NCI-H2227 (cell line): ENCODE results near the gene FRY.
A peak's percentile ranks its signal among the peaks of the same experiment; 100 is the strongest.

ENCODE experiments used
- DNase-seq: peaks from one replicate; lab custom pipeline; 2025; ENCODE audit not compliant: unreplicated experiment; lab: John Stamatoyannopoulos, UW

Gene FRY

DNA sequence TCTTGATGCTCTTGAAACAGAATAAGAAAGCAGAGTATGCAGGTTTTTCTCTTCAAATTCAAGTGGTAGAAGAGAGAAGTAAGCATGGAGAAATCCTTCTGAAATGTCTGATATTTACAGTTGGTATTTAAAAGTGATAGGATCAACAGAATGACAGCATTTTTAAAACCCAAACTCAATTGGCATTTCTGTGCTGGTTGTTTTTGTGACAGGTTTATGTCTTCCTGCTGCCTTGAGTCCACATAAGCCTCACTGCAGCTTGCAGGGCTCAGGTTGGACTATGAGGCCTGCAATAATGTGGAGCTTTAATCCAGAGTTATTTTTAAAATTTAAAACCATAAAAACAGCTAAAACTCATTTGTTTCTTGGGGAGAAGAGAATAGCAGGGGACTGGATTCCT, 178.5 kb downstream of the FRY start:
- DNase-seq, result no peak

DNA sequence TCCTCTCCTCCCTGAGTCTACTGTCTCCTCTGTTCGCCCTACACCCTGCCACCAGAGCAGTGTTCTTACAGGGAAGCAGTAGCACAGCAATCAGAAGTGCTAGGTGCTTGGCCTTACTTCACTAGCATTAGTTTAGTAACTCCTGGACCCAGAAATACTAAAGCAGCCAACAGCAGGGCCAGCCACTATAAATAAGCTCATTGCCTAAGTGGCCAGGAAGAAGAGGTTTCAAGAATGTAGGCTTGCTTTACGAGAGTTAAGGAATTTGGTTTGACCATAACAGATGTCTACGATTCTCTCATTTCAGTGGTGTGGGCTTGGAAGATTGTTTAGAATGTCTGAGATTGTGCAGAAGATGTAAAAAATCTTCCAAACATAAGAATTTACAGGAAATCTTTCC, 180.2 kb downstream of the FRY start:
- DNase-seq, result no peak

DNA sequence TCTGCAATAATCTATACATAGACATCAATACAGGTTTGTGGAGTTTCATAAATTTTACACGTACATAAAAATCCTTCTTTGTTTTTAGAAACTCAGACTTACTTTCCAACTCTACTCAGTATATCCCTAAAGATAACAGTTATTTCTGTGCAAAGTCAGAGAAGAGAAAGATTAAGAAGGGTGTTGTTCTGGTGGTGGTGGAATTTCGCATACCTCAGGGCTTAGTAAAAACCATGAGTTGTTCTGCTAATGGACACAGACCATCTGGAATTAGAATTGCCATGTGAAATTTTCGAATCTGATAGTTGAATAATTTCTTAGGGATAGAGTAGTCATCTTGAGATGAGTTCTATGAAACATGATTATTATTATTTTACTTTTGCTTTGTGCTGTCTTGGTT, 180.8 kb downstream of the FRY start:
- DNase-seq, result no peak

DNA sequence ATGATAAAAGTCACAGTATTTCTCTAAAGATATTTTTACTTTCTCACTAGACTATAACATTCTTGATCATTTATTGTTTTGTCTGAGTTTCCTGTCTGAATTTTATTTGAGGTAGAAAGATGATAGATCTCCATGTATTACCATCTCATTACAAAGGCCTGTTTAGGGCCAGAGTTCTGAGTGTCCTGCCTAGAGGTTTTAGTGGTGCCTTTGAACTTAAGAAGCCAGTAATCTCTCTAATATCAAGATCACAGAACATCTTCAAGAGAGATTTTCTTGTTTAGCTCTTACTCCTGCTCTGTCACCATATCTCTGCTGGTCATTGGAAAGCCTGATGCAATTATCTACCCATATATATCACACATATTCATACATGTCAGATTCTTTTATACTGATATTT, 182.1 kb downstream of the FRY start:
- no peak for DNase-seq

DNA sequence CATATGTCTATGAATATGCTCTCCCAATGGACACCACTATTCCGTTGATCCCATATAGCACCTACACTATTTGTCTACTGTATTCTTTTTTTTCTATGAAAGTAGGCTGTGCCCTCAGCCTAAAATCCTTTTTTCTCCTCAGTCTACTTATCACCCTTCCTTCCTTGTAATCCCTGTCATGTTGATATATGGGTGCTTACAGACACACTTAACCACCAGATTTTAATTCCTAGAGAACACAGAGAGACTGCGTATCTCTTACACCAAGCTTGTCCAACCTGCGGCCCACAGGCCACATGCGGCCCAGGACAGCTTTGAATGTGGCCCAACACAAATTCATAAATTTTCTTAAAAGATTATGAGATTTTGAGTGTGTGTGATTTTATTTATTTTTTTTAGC, 182.5 kb downstream of the FRY start:
- no peak for DNase-seq

DNA sequence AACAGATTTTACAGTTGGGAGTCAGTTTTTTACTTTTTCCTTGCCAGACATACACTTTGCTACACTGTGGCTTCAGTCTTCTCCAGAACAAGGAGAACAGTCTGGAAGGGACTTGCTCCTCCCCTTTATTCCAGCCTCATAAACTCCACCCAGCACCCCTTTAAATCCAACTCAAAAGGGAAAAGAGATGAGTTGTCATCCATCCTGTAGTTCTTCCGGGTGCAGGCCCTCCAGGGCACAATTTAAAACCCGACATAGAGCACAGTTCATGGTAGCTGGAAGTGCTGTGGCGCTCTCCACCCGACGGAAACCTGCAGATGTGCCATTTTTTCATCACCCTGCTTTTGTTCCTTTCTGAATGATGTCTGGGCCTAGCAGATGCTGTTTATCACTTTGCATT, 184.7 kb downstream of the FRY start:
- no peak for DNase-seq

DNA sequence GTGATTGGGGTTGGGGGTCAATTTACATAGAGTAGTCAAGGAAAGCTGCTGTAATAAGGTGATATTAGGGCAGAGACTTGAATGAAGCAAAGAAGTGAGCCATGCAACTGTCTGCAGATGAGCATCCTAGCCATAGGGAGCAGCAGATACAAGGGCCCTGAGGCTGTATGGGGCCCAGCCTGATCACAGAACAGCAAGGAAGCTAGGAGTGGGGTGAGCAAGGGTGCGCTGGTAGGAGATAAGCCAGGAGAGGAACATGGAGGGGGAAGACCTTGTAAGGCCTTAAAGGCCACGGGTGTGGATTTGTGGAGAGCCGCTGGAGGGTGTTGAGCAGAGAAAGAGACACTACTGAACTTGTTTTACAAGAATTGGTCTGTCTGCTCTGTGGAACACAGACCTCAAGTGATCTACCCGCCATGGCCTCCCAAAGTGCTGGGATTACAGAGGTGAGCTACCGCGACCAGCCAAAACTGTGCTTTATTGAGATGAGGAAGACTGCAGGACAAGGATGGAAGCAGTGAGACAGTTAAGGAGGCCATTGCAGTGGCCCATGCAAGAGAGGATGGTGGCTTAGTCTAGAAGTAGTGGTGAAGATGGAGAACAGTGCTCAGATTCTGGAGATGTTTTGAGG, 190.6 kb downstream of the FRY start:
- DNase-seq, result no peak

DNA sequence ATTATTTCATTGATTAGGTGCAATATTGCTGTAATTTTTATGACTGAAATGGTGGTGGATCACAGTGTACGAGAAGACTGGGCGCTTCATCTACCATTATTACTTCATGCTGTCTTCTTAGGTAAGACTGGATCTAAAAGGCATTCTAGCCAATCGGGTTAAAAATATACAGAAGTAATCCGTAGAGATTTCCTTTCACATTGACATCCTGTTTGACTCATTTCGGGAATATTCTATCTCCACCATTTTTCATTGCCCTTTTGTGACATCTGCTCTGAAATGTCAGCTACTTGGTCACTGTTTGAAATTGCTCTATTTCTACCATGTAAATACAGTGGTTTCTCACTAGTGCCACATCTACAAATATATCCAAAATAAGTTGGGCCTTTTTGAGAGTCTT, 193.3 kb downstream of the FRY start:
- no peak for DNase-seq

DNA sequence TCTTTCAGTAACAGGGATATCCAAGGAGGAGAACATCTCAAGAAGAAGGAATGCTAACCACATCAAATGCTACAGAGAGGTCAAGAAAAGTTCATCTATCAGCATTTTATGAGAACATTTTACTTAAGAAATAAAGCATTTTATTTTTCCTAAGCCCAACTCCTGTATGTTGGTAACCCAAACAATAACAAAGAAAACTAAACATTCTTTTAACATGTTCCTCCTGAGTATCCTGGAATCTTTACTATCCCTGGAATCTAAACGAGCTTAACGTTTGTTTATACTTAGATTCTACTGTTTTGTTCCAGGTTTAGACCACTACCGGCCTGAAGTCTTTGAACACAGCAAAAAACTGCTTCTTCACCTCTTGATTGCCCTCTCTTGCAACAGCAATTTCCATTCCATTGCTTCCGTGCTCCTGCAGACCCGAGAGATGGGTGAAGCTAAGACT, 193.9 kb downstream of the FRY start:
- no peak for DNase-seq

DNA sequence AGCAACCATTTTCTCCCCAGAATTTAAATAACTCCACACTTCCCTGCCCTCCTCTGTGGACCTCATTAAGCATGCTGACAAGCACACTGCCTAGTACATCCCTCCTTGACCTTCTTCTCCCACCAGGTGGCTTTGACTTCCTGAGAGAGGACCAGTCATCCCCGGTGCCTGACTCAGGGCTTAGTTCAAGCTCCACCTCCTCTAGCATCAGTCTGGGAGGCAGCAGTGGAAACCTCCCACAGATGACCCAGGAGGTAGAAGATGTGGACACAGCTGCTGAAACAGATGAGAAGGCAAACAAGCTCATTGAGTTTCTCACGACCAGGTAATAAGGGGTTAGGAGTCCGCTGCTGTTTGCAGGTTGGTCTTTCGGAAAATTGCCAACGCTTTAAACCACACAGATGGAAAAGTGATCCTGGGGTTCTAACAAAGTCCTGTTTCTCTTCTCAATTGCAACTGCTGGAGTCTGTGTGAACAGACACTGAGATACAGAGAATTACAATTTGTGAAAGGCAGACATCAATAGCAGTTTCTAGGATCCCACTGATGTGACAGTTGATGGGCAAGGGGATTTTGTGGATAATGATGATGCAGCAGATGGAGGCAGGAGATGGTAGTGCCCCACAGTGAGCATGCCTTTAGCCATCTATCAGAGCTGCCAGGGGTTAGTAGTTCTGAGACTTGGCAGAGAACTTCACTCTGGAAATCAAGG, 196.9 kb downstream of the FRY start:
- peak; percentile 6 for DNase-seq

DNA sequence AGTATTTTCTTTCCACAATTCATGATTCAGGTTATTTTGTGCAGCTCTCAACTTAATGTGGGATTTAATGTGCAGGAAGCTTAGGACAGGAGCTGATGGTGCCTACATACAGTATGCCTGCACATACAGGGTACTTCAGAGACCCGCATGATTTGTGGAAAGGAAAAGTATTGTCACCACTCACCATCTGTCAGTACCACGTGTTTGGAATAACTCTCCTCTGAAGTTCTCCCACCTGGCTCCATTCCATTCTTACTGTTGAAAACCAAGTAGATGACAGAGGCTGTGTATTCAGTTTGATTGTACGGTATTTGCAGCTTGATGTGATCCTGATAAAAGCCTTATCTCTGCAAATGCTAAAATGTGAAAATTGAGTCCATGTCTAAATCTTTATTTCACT, 197.9 kb downstream of the FRY start:
- DNase-seq, result no peak

DNA sequence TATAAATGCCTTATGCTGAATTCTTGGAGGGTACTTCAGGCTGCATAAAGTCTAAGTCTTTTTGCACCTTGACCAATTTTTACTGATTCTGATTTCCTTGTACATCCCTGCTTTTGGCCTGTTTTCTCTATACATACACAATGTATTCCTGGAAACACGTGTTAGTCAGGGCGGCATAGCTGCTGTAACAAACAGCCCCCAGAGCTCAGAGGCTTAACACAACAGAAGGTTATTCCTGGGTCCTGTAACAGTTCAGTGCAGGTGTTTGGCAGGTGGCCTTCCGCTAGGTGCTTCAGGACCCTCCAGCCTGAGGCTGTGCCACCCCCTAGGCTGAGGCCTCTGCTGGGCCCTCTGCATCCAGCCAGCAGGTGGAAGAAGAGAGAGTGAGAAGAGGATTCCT, 200.7 kb downstream of the FRY start:
- DNase-seq, result no peak

DNA sequence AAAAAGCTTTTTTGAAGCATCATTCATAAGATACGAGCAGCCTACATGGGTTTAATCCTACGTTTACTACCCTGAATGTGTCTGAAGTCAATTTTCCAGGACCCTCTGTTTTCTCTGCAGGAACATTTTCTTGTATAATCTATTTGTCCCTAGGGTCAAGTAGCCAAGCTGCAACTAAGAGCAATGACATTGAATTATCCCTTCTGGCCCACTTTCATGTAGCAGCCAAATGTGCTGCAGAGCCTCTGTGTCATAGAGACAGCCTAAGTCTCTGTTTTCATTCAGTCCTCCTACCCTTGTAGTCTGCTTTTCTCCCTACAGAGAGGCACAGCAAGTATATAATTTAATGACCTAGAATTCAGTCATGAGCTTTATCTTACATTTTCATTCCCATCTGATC, 201.5 kb downstream of the FRY start:
- DNase-seq, result no peak

DNA sequence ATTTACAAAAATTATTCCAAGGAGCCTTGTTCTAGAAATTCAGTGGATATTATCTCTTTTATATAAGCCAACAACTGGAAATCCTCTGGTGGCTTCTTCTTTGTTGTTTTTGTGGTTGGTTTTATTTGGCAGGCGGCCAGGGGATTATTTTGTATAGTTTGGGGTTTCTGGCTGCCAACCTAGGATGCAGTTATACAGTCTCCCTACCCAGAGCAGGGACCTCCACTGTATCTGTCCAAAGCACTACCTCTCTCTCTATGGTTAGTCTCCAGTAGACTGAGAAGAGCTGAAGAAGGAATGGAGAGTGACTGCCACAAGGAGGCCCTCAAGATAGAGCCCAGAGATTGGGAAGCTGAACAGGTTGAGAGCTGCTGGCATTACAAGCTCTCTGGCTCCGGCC, 203.3 kb downstream of the FRY start:
- no peak for DNase-seq

DNA sequence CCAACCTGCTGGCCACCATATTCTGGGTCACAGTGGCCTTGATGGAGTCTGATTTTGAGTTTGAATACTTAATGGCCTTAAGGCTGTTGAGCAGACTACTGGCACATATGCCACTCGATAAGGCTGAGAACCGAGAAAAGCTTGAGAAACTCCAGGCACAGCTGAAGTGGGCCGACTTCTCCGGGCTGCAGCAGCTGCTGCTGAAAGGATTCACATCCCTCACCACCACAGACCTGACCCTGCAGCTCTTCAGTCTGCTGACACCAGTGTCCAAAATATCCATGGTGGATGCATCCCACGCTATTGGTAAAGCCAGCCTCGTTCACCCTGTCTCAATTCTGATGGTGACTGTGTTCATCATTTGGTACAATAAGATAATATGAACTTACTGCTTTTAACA, 206.1 kb downstream of the FRY start:
- DNase-seq, result no peak

DNA sequence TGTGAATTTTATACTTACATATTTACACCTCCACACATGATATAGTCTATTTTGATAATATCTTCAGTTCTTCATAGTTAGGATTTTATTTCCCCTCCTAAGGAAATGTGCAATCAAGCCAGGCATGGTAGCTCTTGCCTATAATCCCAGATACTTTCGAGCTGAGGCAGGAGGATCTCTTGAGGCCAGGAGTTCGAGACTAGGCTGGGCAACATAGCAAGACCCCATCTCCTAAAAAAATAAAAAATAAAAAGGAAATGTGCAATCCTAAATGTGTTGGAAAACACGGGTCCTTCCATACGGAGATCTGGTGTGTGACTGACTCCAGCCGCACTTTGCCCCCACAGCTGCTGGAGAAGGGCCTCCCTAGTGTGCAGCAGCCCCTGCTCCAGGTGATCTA, 212.1 kb downstream of the FRY start:
- DNase-seq, result no peak

DNA sequence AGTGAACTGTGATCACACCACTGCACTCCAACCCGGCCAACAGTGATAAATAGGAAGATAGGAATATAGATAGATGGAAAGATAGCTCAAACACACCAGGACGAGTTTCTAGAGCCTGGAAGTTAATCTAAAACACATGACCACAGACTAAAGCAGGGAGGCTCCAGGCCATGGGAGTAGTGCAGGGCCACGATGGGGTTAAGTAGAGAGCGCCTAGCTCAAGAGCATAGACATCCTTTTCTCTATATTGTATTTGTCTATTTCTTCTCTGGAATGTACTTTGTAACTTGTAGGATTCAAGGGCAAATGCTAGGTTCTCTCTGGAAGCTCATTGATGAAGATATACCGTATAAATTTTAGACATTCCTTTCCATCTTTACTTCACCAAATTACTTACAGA, 214.0 kb downstream of the FRY start:
- DNase-seq, result no peak

DNA sequence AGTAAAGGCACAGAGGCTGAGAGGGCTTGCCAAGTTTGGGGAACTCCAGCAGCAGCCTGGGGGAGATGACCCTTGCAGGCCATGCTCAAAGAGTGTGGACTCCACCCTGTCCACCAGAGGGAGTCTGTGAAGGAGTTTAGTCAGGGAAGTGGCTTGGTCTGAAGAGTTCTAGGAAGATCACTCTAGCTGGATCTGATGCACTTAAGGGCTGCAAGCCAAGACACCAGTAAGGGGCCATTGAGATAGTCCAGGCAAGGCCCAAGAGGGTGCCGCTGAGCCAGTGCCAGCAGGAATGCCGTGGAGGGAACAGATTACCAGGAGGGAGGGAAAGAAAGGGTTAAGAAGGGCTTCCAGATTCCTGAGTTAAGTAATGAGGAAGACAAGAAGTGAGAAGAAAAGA, 214.9 kb downstream of the FRY start:
- DNase-seq, result peak; percentile 42

DNA sequence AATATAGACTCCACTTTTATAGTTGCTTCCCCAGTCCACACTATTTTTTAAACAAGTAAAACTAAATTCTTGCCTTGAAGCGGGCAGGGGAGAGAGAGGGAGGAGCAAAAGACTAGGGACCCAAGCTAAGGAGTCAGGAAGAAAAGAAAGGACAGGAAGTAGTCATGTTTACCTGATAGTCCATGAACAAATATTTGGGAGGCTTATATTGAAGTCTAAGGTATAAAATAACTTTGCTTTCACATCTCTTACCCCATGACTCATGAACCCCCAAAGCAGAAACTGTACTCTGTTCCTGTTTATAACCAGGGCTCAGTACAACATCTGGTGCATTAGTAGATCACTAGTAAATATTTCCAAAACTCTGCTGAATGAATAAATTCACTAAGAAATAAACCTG, 216.3 kb downstream of the FRY start:
- DNase-seq, result no peak

DNA sequence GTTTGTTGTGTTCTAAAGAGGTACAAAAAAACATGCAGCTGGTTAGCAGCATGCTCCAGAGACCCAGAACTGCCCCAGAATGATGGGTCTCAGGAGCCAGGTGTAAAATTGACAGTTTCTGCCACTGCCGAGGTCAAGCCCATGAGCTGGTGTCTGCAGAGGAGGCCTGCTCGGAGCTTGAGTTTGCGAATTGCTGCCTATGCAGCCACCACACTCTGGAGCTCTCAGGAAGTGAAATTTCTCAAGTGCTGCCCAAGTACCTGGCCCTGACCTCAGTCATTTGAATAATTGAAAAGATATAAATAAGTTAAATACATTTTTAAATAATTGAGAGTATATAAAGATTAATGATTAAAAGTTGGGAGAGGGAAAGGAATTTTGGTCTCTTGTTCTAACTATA, 217.2 kb downstream of the FRY start:
- no peak for DNase-seq

DNA sequence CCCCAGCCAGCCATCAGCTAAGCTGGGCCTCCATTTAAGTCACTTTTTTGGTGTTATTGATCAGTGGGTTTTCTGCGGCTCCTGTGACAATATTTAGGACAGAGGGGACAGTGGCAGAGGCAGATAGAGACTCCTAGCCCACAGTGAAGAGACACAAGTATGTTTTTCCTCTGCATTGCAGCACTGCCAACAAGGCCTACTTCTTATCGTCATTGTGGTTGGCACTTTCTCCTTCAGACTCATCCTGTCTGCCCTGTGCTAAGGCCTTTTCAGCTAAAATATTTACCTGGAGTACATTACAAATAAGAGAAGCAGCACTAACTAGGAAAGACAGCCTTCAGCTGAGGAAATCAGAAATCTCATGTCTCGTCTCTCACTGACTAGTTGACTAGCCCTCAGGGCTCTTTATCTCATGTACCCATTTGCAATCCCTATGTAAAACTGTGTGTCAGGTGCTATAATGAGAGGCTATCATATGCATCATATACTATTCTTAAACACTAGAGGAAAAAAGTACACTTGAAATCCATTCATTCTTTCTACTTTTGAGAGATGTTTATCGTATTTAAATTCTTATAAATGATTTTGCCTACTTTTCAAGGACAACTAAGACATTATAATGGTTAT, 221.4 kb downstream of the FRY start:
- DNase-seq, result no peak

DNA sequence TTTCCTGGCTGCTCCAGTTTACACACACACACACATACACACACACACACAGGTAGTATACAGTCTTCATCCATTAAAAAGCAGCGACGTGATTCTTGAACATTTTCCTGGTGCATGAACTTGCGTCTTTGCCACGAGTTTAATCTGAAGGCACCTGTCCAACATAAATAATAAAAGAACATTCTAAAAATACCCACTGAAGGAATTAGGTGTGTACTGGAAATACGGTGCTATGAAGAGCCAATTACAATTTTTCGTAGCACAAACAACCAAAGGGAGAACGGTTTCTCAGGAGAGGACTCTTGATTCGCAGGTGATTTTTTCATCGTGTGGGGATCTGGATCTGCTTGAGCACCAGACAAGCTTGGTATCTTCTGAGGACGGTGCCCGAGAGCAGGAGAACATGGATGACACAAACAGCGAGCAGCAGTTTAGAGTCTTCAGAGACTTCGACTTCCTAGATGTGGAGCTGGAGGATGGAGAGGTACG, 222.4 kb downstream of the FRY start:
- DNase-seq, result no peak
